ENCODE results near the gene CDK16. TPM values are rescaled to one million over a fixed set of nuclear protein-coding genes. Genes with fewer than 3 reads are reported as not detected.

The CDK16 gene
- total RNA-seq: 109 and 136 TPM in 2 replicates

GRCh38 chrX:47218280-47218919, at the start of gene CDK16:
TSS of gene CDK16 (plus strand) at chrX:47218681. CDS start at chrX:47223558, 4,877 bp downstream.

GRCh38 chrX:47193475-47194193, 24.8 kb upstream of the CDK16 start, which contains the start of gene UBA1:
TSS of gene UBA1 (plus strand) at chrX:47193829. CDS start at chrX:47198803, 4,974 bp downstream.

GRCh38 chrX:47232803-47233332, 14.4 kb downstream of the CDK16 start, which contains the start of gene USP11:
TSS of gene USP11 (plus strand) at chrX:47233009. CDS start at chrX:47233044, 35 bp downstream.

Other genes with a start within 250 kb of the CDK16 start
- 2.1 and 3.7 TPM in 2 replicates for gene RGN, start 140.2 kb upstream of the CDK16 start, total RNA-seq
- gene NDUFB11, start 74.0 kb upstream of the CDK16 start, total RNA-seq: 67.7 and 82.7 TPM in 2 replicates
- 50.5 and 51.0 TPM in 2 replicates for gene RBM10, start 73.5 kb upstream of the CDK16 start, total RNA-seq
- 285 and 286 TPM in 2 replicates for gene UBA1, start 24.9 kb upstream of the CDK16 start, total RNA-seq
- gene USP11, start 14.3 kb downstream of the CDK16 start, total RNA-seq: 39.5 and 45.0 TPM in 2 replicates
- under 0.01 TPM in 1 of 2 replicates, not detected in the other for gene ZNF157, start 151.9 kb downstream of the CDK16 start, total RNA-seq